PFSK-1 (cell line): Measurements from ENCODE around the gene RNF138. TPM values are rescaled to one million over a fixed set of nuclear protein-coding genes. Genes with fewer than 3 reads are reported as not detected.

Experiments
- FOXP2 ChIP-seq: optimal IDR thresholded peaks from 2 replicates; pipeline ENCODE3; 2011; ENCODE audit warnings: borderline replicate concordance, control low read depth, inconsistent platforms; ENCODE audit not compliant: insufficient read depth; ENCODE audit errors: extremely low read length, extremely low read depth
- POLR2AphosphoS5 ChIP-seq: IDR thresholded peaks from 2 replicates; pipeline ENCODE4 v1.6.1; 2012; ENCODE audit warnings: low read depth, mild to moderate bottlenecking, control low read depth, low read length, moderate library complexity
- SIN3A ChIP-seq: IDR thresholded peaks from 2 replicates; pipeline ENCODE4 v1.6.1; 2012; ENCODE audit warnings: mild to moderate bottlenecking, low read length, moderate library complexity, borderline replicate concordance; ENCODE audit not compliant: insufficient read depth
- TAF1 ChIP-seq: IDR thresholded peaks from 2 replicates; pipeline ENCODE4 v1.6.1; 2012; ENCODE audit warnings: low read length, control low read depth, borderline replicate concordance; ENCODE audit not compliant: insufficient read depth
- polyA plus RNA-seq: library from polyadenylated mRNA; unstranded; fragments of >200 nt; gene quantifications from one replicate; pipeline ENCODE4 v1.2.1, GENCODE V29; 2012; ENCODE audit warnings: low read depth, missing spikeins; ENCODE audit not compliant: insufficient read length
- TF ChIP-seq, protein P1 (sequence below), 2 experiments: IDR thresholded peaks; 2 replicates each; pipeline versions ENCODE4 v1.6.1 to v1.8.0; 2011 to 2012; ENCODE audit warnings: low read depth in 2 of 2, low read length in 2 of 2, control low read depth in 1 of 2, inconsistent platforms in 1 of 2, mild to moderate bottlenecking in 1 of 2, moderate library complexity in 1 of 2; ENCODE audit not compliant: insufficient read depth in 1 of 2

Gene RNF138, protein sequence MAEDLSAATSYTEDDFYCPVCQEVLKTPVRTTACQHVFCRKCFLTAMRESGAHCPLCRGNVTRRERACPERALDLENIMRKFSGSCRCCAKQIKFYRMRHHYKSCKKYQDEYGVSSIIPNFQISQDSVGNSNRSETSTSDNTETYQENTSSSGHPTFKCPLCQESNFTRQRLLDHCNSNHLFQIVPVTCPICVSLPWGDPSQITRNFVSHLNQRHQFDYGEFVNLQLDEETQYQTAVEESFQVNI
- polyA plus RNA-seq: 57.8 TPM

DNA sequence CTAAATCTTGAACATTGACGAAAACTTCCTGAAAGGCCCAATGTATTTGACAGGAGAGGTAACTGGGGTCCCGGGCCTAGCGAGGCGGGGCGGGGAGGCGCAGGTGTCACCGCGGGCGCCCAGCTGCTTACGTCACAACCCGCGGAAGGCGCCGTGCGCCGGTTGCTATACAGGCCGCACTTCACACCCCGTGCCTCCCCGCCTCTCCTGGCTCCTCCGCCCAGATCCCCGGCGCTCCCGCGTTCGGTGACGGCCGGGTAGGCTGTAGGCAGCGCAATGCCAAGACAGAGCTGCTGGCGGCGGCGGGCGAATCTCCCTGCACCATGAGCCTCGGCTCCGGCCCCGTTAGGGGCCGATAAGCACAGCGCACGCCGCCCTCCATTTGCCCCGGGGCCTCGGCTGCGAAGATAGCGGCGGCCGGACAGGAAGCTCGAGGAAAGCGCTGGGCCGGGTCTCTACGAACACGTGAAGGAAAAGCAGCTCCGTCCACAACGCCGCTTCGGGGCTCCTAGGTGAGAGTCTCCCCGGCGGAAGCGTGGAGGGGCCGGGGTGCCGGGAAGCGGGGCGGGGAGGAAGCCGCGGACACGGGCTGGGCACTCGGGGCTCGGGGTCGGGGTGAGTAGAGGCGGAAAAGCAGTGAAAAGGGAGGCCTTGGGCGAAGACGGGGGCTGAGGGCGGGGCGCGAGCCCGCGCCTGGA lies at the start of gene RNF138:
RNF138 (plus strand) TSS at position 151 of the 698 bp plus-strand sequence. CDS start 903 bp downstream, outside the sequence.
- TF ChIP-seq, protein P1, sequence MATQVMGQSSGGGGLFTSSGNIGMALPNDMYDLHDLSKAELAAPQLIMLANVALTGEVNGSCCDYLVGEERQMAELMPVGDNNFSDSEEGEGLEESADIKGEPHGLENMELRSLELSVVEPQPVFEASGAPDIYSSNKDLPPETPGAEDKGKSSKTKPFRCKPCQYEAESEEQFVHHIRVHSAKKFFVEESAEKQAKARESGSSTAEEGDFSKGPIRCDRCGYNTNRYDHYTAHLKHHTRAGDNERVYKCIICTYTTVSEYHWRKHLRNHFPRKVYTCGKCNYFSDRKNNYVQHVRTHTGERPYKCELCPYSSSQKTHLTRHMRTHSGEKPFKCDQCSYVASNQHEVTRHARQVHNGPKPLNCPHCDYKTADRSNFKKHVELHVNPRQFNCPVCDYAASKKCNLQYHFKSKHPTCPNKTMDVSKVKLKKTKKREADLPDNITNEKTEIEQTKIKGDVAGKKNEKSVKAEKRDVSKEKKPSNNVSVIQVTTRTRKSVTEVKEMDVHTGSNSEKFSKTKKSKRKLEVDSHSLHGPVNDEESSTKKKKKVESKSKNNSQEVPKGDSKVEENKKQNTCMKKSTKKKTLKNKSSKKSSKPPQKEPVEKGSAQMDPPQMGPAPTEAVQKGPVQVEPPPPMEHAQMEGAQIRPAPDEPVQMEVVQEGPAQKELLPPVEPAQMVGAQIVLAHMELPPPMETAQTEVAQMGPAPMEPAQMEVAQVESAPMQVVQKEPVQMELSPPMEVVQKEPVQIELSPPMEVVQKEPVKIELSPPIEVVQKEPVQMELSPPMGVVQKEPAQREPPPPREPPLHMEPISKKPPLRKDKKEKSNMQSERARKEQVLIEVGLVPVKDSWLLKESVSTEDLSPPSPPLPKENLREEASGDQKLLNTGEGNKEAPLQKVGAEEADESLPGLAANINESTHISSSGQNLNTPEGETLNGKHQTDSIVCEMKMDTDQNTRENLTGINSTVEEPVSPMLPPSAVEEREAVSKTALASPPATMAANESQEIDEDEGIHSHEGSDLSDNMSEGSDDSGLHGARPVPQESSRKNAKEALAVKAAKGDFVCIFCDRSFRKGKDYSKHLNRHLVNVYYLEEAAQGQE (IDR thresholded peaks at IDR 0.05; ENCODE audit: insufficient read depth in 1 of 2, low read depth in 2 of 2, low read length in 2 of 2): no peak
- TF ChIP-seq SIN3A (no peak), FOXP2 (peak; percentile 71), TAF1 (peak; percentile 5; the same call in 1 of the 2 replicates), POLR2AphosphoS5 (peak; percentile 68; the same call in 1 of the 2 replicates)

DNA sequence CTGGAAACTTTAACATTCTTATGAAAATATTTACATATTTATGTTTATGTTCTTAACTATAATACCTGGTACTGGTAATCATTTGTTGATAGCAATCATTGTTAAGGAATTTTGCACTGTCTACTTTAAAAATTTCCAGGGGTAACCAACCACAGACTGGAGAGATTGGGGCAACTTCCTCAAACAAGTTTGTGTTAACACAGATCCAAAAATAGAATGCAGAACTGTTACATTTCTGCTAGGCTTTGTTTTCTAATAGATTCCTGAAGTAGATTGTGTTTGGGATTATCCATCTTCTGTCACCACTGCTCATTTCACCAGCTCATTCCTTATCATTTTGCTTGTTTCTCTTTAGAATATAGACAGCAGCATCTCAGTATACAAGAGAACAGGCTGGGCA lies 49.3 kb upstream of the RNF138 start:
- no peak for TF ChIP-seq POLR2AphosphoS5
- no peak for TF ChIP-seq TAF1
- no peak for TF ChIP-seq FOXP2

DNA sequence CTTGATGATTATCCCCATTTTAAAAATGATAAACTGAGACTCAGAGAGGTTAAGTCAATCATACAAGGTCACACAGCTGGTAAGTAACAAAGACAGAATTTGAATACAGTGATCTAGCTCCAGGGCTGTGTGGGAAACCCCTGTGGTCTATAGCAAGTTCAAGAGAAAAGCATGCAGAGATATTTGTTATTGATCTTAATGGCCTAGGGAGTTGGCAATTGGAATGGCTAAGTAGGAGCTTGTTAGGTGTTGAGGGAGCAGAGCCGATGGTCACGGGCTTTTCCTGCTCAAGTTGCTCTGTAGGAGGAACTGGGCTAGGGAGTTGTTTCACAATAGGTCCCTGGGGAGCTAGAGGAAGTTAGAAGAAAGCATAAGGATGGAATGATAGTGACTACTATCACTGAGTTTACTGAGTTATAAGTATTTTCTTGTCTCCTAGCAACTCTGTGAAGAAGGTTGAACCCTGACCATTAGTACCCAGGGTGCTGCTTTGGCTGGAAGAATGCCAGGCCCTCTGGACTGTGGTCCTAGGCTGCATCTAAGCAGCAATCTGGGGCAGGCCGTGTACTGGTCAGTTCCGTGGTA lies 43.1 kb upstream of the RNF138 start:
- TF ChIP-seq SIN3A: no peak
- no peak for TF ChIP-seq POLR2AphosphoS5
- TF ChIP-seq TAF1: no peak
- TF ChIP-seq, protein P1 (IDR thresholded peaks at IDR 0.05; ENCODE audit: insufficient read depth in 1 of 2, low read depth in 2 of 2, low read length in 2 of 2): no peak
- no peak for TF ChIP-seq FOXP2

DNA sequence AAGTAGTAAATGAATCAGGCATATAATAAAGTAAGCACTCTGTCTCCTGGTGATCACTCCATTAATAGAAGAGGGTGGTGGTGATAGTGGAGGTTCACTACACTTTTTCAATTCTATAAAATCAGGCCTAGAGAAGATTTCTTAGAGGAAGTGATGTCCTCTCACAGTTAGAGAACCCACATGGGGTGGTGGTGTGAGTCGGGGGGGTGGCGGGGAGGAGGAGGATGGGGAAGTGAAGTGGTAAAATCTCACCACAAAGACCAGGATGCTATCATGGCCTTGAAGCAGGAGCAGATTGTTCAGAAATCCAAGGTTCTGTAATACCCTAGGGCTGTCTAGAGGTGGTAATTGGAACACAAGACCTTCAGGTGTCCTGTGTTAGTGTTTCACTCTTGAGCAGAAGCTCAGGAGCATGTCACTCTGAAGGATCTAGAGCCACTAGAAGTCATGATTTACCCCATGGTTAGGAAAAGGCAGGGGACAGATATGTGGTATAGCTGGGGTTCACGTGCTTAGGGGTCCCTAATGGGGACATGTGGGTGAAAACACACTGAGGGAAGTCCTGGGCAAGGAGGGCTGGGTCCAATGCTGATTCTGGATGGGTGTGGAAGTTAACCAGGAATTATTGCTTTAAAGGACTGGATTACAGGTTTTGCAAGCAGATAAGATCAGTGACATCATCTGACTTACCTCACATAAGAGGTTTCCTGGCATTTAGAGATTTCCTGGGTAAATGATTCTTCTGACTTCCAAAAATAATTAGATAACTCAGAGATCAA lies 42.1 kb upstream of the RNF138 start:
- no peak for TF ChIP-seq FOXP2
- no peak for TF ChIP-seq TAF1

DNA sequence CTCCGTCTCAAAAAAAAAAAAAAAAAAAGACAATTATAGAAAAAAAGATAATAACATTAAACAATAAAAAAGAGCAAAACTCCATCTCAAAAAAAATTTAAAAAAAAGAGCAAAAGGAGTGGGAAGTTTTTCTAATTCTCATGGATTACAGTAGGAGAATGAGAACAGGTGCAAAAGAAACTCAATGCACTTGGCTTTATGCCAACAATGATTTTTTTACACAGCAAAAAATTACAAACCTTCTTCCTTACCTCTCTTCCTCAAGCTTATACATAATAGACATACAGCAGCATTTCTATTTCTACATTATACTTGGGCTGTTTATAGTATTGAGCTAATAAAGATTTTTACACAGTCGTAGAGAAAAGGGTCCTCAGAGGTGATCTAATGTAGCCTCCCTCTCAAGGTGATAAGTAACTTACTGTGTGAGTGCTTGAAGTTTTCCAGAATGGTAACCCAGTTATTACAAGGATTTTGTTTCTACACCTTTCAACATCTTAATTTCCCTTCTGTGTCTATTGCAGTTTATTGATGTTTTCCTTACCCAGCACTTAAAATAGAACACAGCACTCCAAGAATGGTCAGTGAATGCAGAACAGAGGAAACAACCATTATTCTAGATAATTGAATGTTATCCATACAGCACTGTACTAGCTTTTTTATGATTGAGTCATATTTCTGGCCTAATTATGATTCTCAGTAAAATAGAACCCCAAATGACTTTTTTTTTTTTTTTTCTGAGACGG lies 34.9 kb upstream of the RNF138 start:
- TF ChIP-seq, protein P1 (IDR thresholded peaks at IDR 0.05; ENCODE audit: insufficient read depth in 1 of 2, low read depth in 2 of 2, low read length in 2 of 2): no peak
- TF ChIP-seq SIN3A: no peak
- TF ChIP-seq TAF1: no peak
- no peak for TF ChIP-seq FOXP2
- no peak for TF ChIP-seq POLR2AphosphoS5
